ENCODE data around the gene IKBKE. TPM values are rescaled to one million over a fixed set of nuclear protein-coding genes. Genes with fewer than 3 reads are reported as not detected.

IKBKE gene
- total RNA-seq, 4 donors from 2014 or later = 13.8 to 77.4 (median 17.8) TPM

DNA sequence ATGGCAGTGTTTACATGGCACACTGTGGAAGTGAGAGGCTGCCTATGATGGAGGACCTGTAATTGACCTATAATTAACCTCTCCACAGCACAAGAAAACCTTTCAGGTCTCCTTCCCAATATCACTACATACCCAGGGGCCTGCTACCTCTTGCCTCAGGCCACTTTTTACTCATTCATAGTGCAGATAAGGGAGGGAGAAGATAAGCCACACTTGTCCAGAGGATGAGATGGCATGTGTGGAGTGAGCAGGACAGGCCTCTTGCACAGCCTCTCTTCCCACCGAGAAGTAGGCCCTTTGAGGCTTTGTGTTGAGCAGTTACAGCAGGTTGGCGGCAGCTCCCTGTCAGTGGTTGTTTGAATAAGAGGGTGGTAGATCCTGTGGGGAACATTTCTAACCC, 31.1 kb upstream of the IKBKE start:
- Histone ChIP-seq H3K27me3 (no peaks in the 10 kb centered on the region), H3K27ac (no peak overlapping the region), H3K36me3 (peaks cover 0 to 7% (median 0%) of the 10 kb centered on the region in 4 donors), H3K9me3 (no peaks in the 10 kb centered on the region), H3K4me1 (no peaks in the 10 kb centered on the region), H3K4me3 (no peak overlapping the region)
- no peak for DNase-seq
- in situ Hi-C loops (cut with MboI; ENCODE audit: low pct_ligation_motif_present in 1 of 4, low pct_unique_long_range_greater_than_20kb in 1 of 4, low sequenced_read_pairs in 3 of 4) (no loop called here), intact Hi-C loops (cut with DNase I; ENCODE audit: low total_unique reads) (no loop called here)
- TF ChIP-seq POLR2A (IDR thresholded peaks at IDR 0.05) = no peak
- no peak for TF ChIP-seq POLR2AphosphoS5 (IDR thresholded peaks at IDR 0.05)
- TF ChIP-seq, protein P1, sequence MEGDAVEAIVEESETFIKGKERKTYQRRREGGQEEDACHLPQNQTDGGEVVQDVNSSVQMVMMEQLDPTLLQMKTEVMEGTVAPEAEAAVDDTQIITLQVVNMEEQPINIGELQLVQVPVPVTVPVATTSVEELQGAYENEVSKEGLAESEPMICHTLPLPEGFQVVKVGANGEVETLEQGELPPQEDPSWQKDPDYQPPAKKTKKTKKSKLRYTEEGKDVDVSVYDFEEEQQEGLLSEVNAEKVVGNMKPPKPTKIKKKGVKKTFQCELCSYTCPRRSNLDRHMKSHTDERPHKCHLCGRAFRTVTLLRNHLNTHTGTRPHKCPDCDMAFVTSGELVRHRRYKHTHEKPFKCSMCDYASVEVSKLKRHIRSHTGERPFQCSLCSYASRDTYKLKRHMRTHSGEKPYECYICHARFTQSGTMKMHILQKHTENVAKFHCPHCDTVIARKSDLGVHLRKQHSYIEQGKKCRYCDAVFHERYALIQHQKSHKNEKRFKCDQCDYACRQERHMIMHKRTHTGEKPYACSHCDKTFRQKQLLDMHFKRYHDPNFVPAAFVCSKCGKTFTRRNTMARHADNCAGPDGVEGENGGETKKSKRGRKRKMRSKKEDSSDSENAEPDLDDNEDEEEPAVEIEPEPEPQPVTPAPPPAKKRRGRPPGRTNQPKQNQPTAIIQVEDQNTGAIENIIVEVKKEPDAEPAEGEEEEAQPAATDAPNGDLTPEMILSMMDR (IDR thresholded peaks at IDR 0.05) = no peak
- no peak for TF ChIP-seq EP300 (IDR thresholded peaks at IDR 0.05; ENCODE audit: low read depth)
- WGBS, 2 donors (ENCODE audit: low coverage in 1 of 2) = 91% methylated on average over 2 of the region's 2 CpGs; no CpG with 5 or more reads in 1 of the 2 donors

DNA sequence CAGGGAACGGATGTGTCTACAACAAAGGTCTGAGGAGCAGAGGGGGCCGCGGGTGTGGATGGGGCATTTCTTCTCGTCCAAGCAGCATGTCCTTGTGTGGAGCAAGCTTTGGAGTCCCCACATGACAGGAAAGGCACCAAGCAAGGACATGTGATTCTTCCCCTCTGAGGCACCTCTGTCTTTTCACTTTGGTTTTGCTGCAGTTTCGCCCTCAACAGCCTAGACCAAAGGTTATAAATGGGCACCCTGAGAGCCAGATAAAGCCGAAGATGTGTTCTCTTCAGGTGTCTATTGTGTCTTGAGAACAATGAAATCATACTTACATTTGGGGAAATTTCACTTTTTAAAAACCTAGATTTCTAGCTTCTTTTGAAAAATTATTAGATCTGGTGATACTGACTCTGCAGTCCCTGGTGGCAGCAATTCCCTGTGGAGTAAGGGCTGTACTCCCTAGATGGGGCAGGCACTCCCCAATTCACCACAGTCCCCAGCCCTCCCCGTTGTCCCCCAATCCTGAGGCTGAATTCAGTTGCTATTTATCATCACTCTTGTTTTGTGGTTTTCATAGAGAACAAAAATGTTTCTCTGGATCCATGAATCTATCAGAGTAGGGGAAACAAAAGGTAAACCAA, 28.8 kb upstream of the IKBKE start:
- no peak for DNase-seq
- Histone ChIP-seq H3K27ac (no peak overlapping the region), H3K36me3 (peaks cover 0 to 12% (median 0%) of the 10 kb centered on the region in 4 donors), H3K4me1 (peaks cover 0 to 7% (median 0%) of the 10 kb centered on the region in 4 donors), H3K9me3 (no peaks in the 10 kb centered on the region), H3K4me3 (no peak overlapping the region), H3K27me3 (no peaks in the 10 kb centered on the region)
- TF ChIP-seq, protein P1 (IDR thresholded peaks at IDR 0.05) = no peak
- no peak for TF ChIP-seq POLR2A (IDR thresholded peaks at IDR 0.05)
- TF ChIP-seq EP300 (IDR thresholded peaks at IDR 0.05; ENCODE audit: low read depth) = no peak
- no peak for TF ChIP-seq POLR2AphosphoS5 (IDR thresholded peaks at IDR 0.05)
- intact Hi-C loops (cut with DNase I; ENCODE audit: low total_unique reads) = no loop called here
- 97 to 100% methylated on average over 5 to 7 of the region's 7 CpGs for WGBS, 2 donors (ENCODE audit: low coverage in 1 of 2)
- in situ Hi-C loops (cut with MboI; ENCODE audit: low pct_ligation_motif_present in 1 of 4, low pct_unique_long_range_greater_than_20kb in 1 of 4, low sequenced_read_pairs in 3 of 4) = no loop called here

DNA sequence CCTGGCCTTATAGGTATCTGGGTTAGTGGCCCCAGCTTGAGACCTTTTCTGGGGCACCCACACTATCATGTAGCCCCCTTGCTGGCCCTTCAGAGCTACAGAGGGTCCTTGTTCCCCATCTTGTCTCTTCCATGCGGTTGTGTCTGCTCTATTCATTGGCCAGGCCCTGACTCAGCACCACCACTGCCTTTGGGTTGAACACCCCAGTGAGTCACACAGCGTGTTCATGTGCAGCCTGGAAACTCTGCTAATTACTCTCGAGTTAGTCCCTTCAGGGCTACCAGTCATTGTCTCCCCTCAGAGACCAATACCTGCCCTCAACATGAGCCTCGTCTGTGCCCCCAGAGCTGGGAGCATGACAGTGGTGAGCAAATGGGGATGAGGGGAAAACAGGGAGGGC, 28.2 kb upstream of the IKBKE start:
- TF ChIP-seq EP300 (IDR thresholded peaks at IDR 0.05; ENCODE audit: low read depth) (no peak), POLR2AphosphoS5 (IDR thresholded peaks at IDR 0.05) (no peak), POLR2A (IDR thresholded peaks at IDR 0.05) (no peak)
- TF ChIP-seq, protein P1 (IDR thresholded peaks at IDR 0.05) = no peak
- Histone ChIP-seq H3K4me3 (no peak overlapping the region), H3K27me3 (no peaks in the 10 kb centered on the region), H3K9me3 (no peaks in the 10 kb centered on the region), H3K4me1 (peaks cover 0 to 7% (median 0%) of the 10 kb centered on the region in 4 donors), H3K27ac (no peak overlapping the region), H3K36me3 (peaks cover 0 to 13% (median 0%) of the 10 kb centered on the region in 4 donors)
- no peak for DNase-seq
- WGBS, 2 donors (ENCODE audit: low coverage in 1 of 2) = 94% methylated on average over 4 of the region's 4 CpGs; no CpG with 5 or more reads in 1 of the 2 donors
- intact Hi-C loops (cut with DNase I; ENCODE audit: low total_unique reads) = no loop called here
- in situ Hi-C loops (cut with MboI; ENCODE audit: low pct_ligation_motif_present in 1 of 4, low pct_unique_long_range_greater_than_20kb in 1 of 4, low sequenced_read_pairs in 3 of 4) = no loop called here

DNA sequence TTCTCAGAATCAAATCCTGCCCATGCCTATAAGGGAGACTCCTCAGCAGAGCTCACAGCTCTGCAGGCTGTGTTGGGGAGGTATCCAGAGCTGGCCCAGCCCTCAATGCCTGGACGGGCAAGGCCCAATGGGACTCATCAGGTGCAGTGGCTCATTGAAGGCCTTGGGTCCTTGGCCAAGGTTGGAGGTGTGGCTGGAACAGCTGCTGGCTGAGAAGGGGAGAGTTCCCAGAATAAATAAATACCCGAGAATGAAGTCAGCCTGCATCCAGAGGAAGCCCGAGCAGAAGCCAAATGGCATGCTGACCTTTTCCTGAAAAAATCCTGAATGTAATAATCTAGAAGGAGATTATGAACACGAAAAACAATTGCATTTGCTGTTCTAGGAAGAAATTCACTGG, 25.2 kb upstream of the IKBKE start:
- in situ Hi-C loops (cut with MboI; ENCODE audit: low pct_ligation_motif_present in 1 of 4, low pct_unique_long_range_greater_than_20kb in 1 of 4, low sequenced_read_pairs in 3 of 4) (no loop called here), intact Hi-C loops (cut with DNase I; ENCODE audit: low total_unique reads) (no loop called here)
- DNase-seq = no peak
- no peak overlapping the region for H3K27ac ChIP-seq
- no peak overlapping the region for H3K4me3 ChIP-seq
- 21 to 24% methylated on average over 3 to 4 of the region's 4 CpGs for WGBS, 2 donors (ENCODE audit: low coverage in 1 of 2)
- H3K36me3 ChIP-seq = peaks cover 0 to 6% (median under 1%) of the 10 kb centered on the region in 4 donors
- TF ChIP-seq POLR2AphosphoS5 (IDR thresholded peaks at IDR 0.05) (no peak), POLR2A (IDR thresholded peaks at IDR 0.05) (no peak), EP300 (IDR thresholded peaks at IDR 0.05; ENCODE audit: low read depth) (no peak)
- TF ChIP-seq, protein P1 (IDR thresholded peaks at IDR 0.05) = no peak
- no peaks in the 10 kb centered on the region for H3K27me3 ChIP-seq
- no peaks in the 10 kb centered on the region for H3K9me3 ChIP-seq
- peaks cover 0 to 7% (median 0%) of the 10 kb centered on the region in 4 donors for H3K4me1 ChIP-seq

Data from transverse colon (tissue), 4 donors.